ENCODE measurements around the gene ARRDC4.

ARRDC4 gene

GRCh38 chr15:97960364-97961066 lies at the start of gene ARRDC4:
ARRDC4 (plus strand) TSS chr15:97960703; CDS start chr15:97960862, 159 bp downstream.
- DNase-seq = peak; percentile 94

GRCh38 chr15:97914711-97915110 lies 45.8 kb upstream of the ARRDC4 start:
- DNase-seq = no peak

- DNase-seq = no peak
Observed at GRCh38 chr15:97915261-97915660, 45.2 kb upstream of the ARRDC4 start.

GRCh38 chr15:97921296-97921865 lies 39.1 kb upstream of the ARRDC4 start:
- no peak for DNase-seq

GRCh38 chr15:97929456-97930229 lies 30.9 kb upstream of the ARRDC4 start:
- DNase-seq = no peak

- DNase-seq = no peak
Observed at GRCh38 chr15:97930230-97930629, 30.3 kb upstream of the ARRDC4 start.

GRCh38 chr15:97931314-97931713 lies 29.2 kb upstream of the ARRDC4 start:
- DNase-seq = no peak

- no peak for DNase-seq
Observed at GRCh38 chr15:97933589-97933988, 26.9 kb upstream of the ARRDC4 start.

- no peak for DNase-seq
Observed at GRCh38 chr15:97940993-97941392, 19.5 kb upstream of the ARRDC4 start.

GRCh38 chr15:97941572-97941971 lies 18.9 kb upstream of the ARRDC4 start:
- DNase-seq = no peak

GRCh38 chr15:97944724-97945123 lies 15.8 kb upstream of the ARRDC4 start:
- no peak for DNase-seq

- DNase-seq = no peak
Observed at GRCh38 chr15:97947465-97948260, 12.8 kb upstream of the ARRDC4 start.

GRCh38 chr15:97953254-97953653 lies 7.2 kb upstream of the ARRDC4 start:
- DNase-seq = no peak

GRCh38 chr15:97953748-97954147 lies 6.8 kb upstream of the ARRDC4 start:
- no peak for DNase-seq

GRCh38 chr15:97955035-97955434 lies 5.5 kb upstream of the ARRDC4 start:
- DNase-seq = no peak

- no peak for DNase-seq
Observed at GRCh38 chr15:97955529-97955928, 5.0 kb upstream of the ARRDC4 start.

GRCh38 chr15:97959724-97960363 lies 659 bp upstream of the ARRDC4 start:
- no peak for DNase-seq

- no peak for DNase-seq
Observed at GRCh38 chr15:97961067-97961954, 808 bp downstream of the ARRDC4 start.

- no peak for DNase-seq
Observed at GRCh38 chr15:97962263-97962662, 1.8 kb downstream of the ARRDC4 start.

GRCh38 chr15:97963779-97964178 lies 3.3 kb downstream of the ARRDC4 start:
- no peak for DNase-seq

- no peak for DNase-seq
Observed at GRCh38 chr15:97966246-97966645, 5.7 kb downstream of the ARRDC4 start.

Data from NCI-H1930 (cell line).